Tibial nerve (tissue), 4 donors: Measurements from ENCODE around the gene NR3C1.

Source experiments
- CTCF ChIP-seq, 5 experiments: fragments of 200-600 bp in 3 of 5; fragments of 450-650 bp in 2 of 5; sonication (generic) in 3 of 5; IDR thresholded peaks; one replicate each; pipeline ENCODE4 v1.5.1; 2016 to 2019; ENCODE audit warnings: antibody characterized with exemption in 5 of 5, mild to moderate bottlenecking in 3 of 5, moderate library complexity in 2 of 5
- EP300 ChIP-seq, 2 donors: sonication (generic); formaldehyde crosslinking; IDR thresholded peaks; one replicate each; pipeline ENCODE4 v1.6.1; 2017; ENCODE audit warnings: antibody characterized with exemption in 2 of 2, mild to moderate bottlenecking in 1 of 2

- no peak for TF ChIP-seq CTCF (IDR thresholded peaks at IDR 0.05)
- TF ChIP-seq EP300 (IDR thresholded peaks at IDR 0.05): peak in 1 of 2 donors; percentile 37
Observed at GRCh38 chr5:143341807-143342570, 61.5 kb downstream of the NR3C1 start.
